ENCODE results near the gene PVR.

DNA sequence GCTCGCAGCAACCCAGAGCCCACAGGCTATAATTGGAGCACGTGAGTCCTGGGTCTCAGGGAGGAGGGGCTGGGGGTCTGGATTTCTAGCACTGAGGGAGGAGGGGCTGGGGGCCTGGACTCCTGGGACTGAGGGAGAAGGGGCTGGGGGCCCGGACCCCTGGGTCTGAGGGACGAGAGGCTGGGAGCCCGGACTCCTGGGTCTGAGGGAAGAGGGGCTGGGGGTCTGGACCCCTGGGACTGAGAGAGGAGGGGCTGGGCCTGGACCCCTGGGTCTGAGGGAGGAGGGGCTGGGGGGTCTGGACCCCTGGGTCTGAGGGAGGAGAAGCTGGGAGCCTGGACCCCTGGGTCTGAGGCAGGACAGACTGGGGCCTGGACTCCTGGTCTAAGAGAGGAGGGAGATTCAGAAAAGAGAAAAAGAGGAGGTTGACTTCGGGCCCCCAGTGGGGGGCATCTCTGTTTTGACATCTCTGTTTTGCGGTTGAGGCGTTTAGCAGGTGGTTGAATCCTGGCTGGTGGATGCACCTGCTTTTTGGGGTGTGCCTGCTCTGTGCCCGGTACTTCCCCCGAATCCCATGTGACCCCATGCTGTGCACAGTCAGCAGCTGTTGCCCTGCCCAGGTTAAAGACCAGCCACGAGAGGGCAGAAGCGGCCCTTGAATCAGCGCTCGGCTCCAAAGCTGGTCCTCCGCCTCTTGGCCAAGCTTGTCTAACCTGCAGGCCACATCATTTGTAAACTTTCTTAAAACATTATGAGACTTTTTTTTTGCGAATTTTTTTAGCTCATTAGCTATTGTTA is 10.5 kb downstream of the PVR start:
- TF ChIP-seq, protein P1, sequence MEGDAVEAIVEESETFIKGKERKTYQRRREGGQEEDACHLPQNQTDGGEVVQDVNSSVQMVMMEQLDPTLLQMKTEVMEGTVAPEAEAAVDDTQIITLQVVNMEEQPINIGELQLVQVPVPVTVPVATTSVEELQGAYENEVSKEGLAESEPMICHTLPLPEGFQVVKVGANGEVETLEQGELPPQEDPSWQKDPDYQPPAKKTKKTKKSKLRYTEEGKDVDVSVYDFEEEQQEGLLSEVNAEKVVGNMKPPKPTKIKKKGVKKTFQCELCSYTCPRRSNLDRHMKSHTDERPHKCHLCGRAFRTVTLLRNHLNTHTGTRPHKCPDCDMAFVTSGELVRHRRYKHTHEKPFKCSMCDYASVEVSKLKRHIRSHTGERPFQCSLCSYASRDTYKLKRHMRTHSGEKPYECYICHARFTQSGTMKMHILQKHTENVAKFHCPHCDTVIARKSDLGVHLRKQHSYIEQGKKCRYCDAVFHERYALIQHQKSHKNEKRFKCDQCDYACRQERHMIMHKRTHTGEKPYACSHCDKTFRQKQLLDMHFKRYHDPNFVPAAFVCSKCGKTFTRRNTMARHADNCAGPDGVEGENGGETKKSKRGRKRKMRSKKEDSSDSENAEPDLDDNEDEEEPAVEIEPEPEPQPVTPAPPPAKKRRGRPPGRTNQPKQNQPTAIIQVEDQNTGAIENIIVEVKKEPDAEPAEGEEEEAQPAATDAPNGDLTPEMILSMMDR (IDR thresholded peaks at IDR 0.05; ENCODE audit: low read depth, low read length, poor library complexity, severe bottlenecking): peak; percentile 85
- TF ChIP-seq EZH2phosphoT487 (IDR thresholded peaks at IDR 0.05; ENCODE audit: borderline replicate concordance, low read length): no peak

Data from DOHH2 (cell line).